Measurements from ENCODE around the gene STYX.
"Not testable (repeated sequence)": the region's sequence is repeated elsewhere in the genome, so short reads cannot be mapped to it uniquely, and the experiment has no call there.

The STYX gene

DNA sequence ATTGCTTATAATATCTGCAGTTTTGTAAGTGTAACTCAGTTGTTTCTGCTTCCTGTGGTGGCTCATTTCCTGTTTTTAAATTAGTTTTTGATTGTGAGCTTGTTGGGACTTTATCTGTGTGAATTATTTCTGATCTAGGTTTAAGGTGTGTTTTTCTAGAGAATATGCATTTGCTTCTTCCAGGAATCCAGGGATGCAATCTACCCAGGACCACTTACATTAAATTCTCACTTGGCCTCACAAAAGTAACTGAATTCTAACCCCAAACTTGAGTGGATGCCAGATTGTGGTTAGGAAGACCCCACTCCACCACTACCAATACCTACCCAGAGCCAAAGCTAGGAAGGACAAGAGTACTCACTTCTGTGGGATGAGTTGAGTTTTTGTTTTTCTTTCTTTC, 11.9 kb downstream of the STYX start:
- Histone ChIP-seq H3K9me3 (ENCODE audit: severe bottlenecking) (no peaks in the 10 kb centered on the region), H3K27ac (ENCODE audit: poor library complexity, severe bottlenecking) (peak overlapping the region; percentile 23), H3K4me1 (ENCODE audit: insufficient read depth, poor library complexity, severe bottlenecking) (peaks cover 13% of the 10 kb centered on the region), H3K36me3 (ENCODE audit: low read depth) (peaks cover 35% of the 10 kb centered on the region), H3K27me3 (ENCODE audit: insufficient read depth, poor library complexity, severe bottlenecking) (no peaks in the 10 kb centered on the region), H3K4me3 (ENCODE audit: severe bottlenecking) (no peak overlapping the region)
- ATAC-seq (ENCODE audit: low read depth): no peak
- DNase-seq (ENCODE audit: low spot score): no peak
- TF ChIP-seq, protein P1, sequence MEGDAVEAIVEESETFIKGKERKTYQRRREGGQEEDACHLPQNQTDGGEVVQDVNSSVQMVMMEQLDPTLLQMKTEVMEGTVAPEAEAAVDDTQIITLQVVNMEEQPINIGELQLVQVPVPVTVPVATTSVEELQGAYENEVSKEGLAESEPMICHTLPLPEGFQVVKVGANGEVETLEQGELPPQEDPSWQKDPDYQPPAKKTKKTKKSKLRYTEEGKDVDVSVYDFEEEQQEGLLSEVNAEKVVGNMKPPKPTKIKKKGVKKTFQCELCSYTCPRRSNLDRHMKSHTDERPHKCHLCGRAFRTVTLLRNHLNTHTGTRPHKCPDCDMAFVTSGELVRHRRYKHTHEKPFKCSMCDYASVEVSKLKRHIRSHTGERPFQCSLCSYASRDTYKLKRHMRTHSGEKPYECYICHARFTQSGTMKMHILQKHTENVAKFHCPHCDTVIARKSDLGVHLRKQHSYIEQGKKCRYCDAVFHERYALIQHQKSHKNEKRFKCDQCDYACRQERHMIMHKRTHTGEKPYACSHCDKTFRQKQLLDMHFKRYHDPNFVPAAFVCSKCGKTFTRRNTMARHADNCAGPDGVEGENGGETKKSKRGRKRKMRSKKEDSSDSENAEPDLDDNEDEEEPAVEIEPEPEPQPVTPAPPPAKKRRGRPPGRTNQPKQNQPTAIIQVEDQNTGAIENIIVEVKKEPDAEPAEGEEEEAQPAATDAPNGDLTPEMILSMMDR (IDR thresholded peaks at IDR 0.05; ENCODE audit: poor library complexity, severe bottlenecking): no peak

DNA sequence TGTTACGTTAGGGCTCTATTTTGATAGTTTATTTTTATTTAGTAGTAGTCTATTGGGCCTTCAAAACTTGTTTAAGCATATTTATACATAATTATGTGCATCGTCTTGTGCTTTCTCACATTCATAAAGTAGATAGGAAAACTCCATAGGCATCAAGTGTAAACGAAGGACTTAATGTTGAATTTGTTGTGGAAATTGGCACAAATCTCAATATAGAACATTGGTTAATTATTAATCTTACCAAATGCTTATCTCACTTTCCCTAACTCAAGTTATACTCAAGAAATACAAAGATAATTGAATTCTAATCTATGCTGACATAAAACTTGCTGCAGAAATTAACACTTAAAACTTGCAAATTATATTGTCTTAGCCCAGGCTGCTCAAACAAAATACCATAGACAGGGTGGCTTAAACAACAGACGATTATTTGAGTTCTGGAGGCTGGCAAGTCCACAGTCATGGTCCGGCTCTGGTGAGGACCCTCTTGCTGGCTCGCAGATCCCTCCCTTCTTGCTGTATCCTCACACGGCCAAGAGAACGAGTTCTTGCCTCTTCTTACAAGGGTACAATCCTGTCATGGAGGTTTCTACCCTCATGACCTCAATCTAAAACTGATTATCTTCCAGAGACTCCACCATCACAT, 18.8 kb downstream of the STYX start:
- Histone ChIP-seq H3K36me3 (ENCODE audit: low read depth) (peaks cover 69% of the 10 kb centered on the region), H3K9me3 (ENCODE audit: severe bottlenecking) (no peaks in the 10 kb centered on the region), H3K27ac (ENCODE audit: poor library complexity, severe bottlenecking) (no peak overlapping the region), H3K4me3 (ENCODE audit: severe bottlenecking) (no peak overlapping the region), H3K27me3 (ENCODE audit: insufficient read depth, poor library complexity, severe bottlenecking) (no peaks in the 10 kb centered on the region), H3K4me1 (ENCODE audit: insufficient read depth, poor library complexity, severe bottlenecking) (peaks cover 5% of the 10 kb centered on the region)
- DNase-seq (ENCODE audit: low spot score) (no peak), ATAC-seq (ENCODE audit: low read depth) (no peak)
- TF ChIP-seq, protein P1 (IDR thresholded peaks at IDR 0.05; ENCODE audit: poor library complexity, severe bottlenecking): no peak

DNA sequence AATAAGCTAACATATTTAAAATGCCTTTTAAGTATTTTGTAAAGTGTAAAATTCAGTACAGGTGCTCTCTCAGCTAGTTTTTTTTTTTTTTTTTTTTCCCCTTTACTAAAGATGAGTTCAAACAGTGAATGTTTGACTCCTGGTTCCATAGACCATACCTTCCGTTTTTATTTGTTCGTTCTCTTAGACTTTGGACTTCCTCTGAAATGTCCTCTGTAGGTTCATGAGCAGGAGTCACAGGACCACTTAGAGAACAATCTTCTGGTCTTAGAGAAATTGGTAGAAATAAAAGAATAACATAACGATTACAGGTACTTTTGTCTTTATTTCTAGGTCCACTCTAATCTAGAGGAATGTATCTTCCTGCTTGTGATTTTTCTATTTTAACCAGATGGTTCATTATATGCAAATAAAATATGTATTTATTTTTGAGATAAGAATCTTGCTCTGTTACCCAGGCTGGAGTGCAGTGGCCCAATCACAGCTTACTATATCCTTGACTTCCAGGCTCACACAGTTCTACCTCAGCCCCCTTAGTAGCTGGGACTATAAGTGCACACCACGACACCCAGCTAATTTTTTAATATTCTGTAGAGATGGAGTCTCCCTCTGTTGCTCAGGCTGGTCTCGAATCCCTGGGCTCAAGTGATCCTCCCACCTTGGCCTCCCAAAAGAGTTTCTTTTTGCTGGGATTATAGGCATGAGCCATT, 25.8 kb downstream of the STYX start:
- Histone ChIP-seq H3K9me3 (ENCODE audit: severe bottlenecking) (no peaks in the 10 kb centered on the region), H3K27me3 (ENCODE audit: insufficient read depth, poor library complexity, severe bottlenecking) (no peaks in the 10 kb centered on the region), H3K27ac (ENCODE audit: poor library complexity, severe bottlenecking) (no peak overlapping the region), H3K4me3 (ENCODE audit: severe bottlenecking) (no peak overlapping the region), H3K36me3 (ENCODE audit: low read depth) (peaks cover 68% of the 10 kb centered on the region), H3K4me1 (ENCODE audit: insufficient read depth, poor library complexity, severe bottlenecking) (no peaks in the 10 kb centered on the region)
- TF ChIP-seq, protein P1 (IDR thresholded peaks at IDR 0.05; ENCODE audit: poor library complexity, severe bottlenecking): no peak
- DNase-seq (ENCODE audit: low spot score) (no peak), ATAC-seq (ENCODE audit: low read depth) (no peak)

DNA sequence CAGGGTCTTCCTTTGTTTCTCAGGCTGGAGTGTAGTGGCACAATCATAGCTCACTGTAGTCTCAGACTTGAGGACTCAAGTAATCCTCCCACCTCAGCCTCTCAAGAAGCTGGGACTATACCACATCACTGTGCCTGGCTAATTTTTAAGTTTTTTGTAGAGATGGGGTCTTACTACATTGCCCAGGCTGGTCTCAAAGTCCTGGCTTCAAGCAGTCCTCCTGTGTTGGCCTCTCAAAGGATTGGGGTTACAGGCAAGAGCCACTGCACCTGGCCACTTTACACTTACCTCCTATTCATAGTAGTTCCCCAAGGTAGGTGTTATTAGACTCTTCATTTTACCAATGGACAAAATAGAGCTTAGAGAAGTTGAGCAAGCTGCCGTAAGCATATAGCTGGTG, 29.2 kb downstream of the STYX start:
- no peak overlapping the region for H3K4me3 ChIP-seq (ENCODE audit: severe bottlenecking)
- H3K36me3 ChIP-seq (ENCODE audit: low read depth): peaks cover 71% of the 10 kb centered on the region
- TF ChIP-seq, protein P1 (IDR thresholded peaks at IDR 0.05; ENCODE audit: poor library complexity, severe bottlenecking): no peak
- no peaks in the 10 kb centered on the region for H3K27me3 ChIP-seq (ENCODE audit: insufficient read depth, poor library complexity, severe bottlenecking)
- no peaks in the 10 kb centered on the region for H3K9me3 ChIP-seq (ENCODE audit: severe bottlenecking)
- no peak overlapping the region for H3K27ac ChIP-seq (ENCODE audit: poor library complexity, severe bottlenecking)
- ATAC-seq (ENCODE audit: low read depth) (no peak), DNase-seq (ENCODE audit: low spot score) (no peak)
- no peaks in the 10 kb centered on the region for H3K4me1 ChIP-seq (ENCODE audit: insufficient read depth, poor library complexity, severe bottlenecking)

DNA sequence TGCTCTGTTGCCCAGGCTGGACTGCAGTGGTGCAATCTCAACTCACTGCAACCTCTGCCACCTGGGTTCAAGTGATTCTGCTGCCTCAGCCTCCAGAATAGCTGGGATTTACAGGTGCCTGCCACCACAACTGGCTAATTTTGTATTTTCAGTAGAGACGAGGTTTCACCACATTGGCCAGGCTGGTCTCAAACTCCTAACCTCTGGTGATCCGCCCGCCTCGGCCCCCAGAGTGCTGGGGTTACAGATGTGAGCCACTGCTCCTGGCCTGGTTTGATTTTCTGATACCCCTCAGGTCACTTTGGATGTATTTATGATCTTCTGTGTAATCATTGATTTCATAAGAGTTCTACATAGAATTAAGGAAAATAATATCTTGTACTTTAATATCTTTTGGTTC, 33.0 kb downstream of the STYX start:
- not testable (repeated sequence) for H3K27ac ChIP-seq (ENCODE audit: poor library complexity, severe bottlenecking); ATAC-seq (ENCODE audit: low read depth); H3K9me3 ChIP-seq (ENCODE audit: severe bottlenecking); DNase-seq (ENCODE audit: low spot score); H3K4me1 ChIP-seq (ENCODE audit: insufficient read depth, poor library complexity, severe bottlenecking); H3K4me3 ChIP-seq (ENCODE audit: severe bottlenecking); H3K27me3 ChIP-seq (ENCODE audit: insufficient read depth, poor library complexity, severe bottlenecking)
- H3K36me3 ChIP-seq (ENCODE audit: low read depth): peaks cover 57% of the 10 kb centered on the region

All from RWPE2 (cell line).